A673 (cell line): Measurements from ENCODE around the gene MAP2K6.

Experiments
- EZH2 ChIP-seq: fragments of 200-600 bp; sonication (generic); IDR thresholded peaks from 2 replicates; pipeline ENCODE4 v1.6.1; 2017; ENCODE audit warnings: borderline replicate concordance, low read depth, mild to moderate bottlenecking, mixed read lengths, antibody characterized with exemption, low read length; ENCODE audit not compliant: poor library complexity, severe bottlenecking
- TF ChIP-seq, protein P1 (sequence below): fragments of 300-800, 200-600 bp; sonication (generic); conservative IDR thresholded peaks from 2 replicates; pipeline ENCODE4 v1.5.1; 2017; ENCODE audit warnings: low read depth, mild to moderate bottlenecking, antibody characterized with exemption, low read length, moderate library complexity, mixed read lengths

DNA sequence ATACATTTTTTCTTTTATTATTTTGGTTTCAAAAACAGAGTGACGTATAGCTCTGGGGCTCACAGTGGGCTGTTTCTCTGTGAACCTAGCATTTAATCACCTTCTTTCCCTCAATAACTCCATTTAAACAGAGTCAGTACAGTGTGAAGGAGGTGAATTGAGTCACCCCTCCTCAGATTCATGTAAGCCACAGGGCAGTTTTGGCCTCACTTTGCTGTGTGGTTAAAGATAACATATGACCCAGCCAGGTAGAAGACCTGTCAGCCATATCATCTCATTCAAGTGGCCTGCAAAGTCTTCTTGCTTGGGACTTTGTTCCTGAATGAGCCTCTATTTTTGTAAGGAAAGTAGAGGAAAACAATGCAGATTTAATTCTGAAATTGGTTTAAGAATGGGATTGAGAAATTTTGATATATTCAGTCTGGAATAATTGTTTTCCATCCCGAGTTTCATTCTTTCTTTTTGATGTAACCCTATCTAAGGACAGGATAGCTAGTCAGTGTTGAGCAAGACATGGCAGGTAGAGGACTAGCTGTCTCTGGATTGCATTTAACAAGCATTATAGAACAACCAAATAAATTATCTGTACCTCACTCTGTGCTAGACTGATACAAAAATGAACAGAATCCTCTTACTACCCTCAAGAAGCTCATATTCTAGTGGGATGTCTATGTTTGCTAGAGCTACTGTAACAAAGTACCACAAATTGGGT, 13.1 kb downstream of the MAP2K6 start:
- TF ChIP-seq EZH2: no peak
- TF ChIP-seq, protein P1, sequence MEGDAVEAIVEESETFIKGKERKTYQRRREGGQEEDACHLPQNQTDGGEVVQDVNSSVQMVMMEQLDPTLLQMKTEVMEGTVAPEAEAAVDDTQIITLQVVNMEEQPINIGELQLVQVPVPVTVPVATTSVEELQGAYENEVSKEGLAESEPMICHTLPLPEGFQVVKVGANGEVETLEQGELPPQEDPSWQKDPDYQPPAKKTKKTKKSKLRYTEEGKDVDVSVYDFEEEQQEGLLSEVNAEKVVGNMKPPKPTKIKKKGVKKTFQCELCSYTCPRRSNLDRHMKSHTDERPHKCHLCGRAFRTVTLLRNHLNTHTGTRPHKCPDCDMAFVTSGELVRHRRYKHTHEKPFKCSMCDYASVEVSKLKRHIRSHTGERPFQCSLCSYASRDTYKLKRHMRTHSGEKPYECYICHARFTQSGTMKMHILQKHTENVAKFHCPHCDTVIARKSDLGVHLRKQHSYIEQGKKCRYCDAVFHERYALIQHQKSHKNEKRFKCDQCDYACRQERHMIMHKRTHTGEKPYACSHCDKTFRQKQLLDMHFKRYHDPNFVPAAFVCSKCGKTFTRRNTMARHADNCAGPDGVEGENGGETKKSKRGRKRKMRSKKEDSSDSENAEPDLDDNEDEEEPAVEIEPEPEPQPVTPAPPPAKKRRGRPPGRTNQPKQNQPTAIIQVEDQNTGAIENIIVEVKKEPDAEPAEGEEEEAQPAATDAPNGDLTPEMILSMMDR: no peak
